ENCODE results near the gene ARRDC1.
"Not testable (repeated sequence)": the region's sequence is repeated elsewhere in the genome, so short reads cannot be mapped to it uniquely, and the experiment has no call there.

ARRDC1 gene, protein sequence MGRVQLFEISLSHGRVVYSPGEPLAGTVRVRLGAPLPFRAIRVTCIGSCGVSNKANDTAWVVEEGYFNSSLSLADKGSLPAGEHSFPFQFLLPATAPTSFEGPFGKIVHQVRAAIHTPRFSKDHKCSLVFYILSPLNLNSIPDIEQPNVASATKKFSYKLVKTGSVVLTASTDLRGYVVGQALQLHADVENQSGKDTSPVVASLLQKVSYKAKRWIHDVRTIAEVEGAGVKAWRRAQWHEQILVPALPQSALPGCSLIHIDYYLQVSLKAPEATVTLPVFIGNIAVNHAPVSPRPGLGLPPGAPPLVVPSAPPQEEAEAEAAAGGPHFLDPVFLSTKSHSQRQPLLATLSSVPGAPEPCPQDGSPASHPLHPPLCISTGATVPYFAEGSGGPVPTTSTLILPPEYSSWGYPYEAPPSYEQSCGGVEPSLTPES

DNA sequence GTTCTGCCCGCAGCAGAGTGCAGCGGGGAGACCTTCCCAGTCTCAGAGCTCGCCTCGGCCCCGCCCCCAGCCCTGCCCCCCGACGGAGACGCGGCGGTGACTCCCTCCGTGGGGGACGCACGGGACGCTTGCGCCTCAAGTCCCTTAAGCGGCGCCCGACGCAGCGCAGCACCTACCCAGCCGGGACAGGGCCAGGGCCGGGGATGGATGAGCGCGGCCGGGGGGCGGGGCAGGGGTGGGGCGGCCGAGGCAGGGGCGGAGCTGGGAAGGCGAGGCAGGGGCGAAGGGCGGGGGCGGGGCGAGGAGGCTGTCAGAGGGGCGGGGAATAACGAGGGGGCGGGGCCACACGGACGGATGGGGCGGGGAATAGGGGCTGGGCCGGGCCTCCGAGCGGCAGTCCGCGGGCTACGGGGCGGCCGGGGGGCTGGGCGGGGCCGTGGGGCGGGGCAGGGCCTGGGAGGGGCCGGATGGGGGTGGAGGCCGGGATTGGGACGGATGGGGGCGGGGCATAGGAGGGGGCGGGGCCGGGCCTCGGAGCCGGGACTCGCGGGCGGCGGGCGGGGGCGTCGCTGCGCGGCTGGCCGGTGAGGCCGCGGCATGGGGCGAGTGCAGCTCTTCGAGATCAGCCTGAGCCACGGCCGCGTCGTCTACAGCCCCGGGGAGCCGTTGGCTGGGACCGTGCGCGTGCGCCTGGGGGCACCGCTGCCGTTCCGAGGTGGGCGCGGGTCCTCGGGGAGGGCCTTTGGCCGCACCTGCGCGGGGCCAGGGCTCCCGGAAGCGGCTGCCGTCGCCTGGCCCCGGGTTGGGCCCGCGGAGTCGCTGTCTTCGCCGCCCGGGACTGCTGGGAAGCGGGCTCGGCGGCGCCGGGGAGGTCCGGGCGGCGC lies at the start of gene ARRDC1:
Gene ARRDC1 (plus strand): TSS at position 566 of the 884 bp plus-strand sequence. CDS start 32 bp downstream, at position 598.
- peak; percentile 95 for DNase-seq

DNA sequence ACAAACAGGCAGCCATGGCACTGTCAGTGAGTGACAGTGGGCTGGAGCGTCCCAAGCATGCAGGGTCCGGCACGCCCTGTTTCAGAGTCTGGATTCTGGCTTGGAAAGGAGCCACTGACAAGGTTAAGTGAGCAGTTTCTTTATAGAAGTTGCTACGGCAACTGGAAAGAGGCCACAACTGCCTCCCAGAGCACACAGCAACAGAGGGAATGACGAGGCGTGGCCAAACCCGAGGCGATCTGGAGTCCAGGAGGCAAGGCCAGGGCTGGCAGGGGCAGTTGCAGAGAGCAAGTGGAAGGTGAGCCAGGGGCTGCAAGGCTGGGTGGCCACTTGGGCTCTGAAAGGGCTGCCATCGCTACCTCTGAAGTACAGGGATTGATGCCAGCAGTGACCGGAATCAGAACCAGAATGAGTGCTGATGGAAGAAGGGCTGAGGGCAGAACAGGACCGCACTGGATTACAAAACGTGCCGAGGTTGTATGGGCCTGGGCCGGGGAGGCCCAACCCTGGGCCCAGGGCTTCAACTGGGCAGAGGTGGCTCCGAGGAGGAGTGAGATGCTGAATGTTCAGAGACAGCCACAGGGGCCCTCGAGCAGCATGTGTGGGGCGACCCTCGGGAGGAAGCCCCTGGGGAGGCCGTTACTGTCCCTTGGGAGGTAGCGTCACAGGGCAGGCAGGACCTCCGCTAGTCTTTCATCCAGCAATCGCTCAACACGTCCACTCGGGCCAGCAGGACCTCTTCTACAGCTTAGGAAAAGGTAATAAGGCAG lies 49.2 kb upstream of the ARRDC1 start:
- no peak for DNase-seq

DNA sequence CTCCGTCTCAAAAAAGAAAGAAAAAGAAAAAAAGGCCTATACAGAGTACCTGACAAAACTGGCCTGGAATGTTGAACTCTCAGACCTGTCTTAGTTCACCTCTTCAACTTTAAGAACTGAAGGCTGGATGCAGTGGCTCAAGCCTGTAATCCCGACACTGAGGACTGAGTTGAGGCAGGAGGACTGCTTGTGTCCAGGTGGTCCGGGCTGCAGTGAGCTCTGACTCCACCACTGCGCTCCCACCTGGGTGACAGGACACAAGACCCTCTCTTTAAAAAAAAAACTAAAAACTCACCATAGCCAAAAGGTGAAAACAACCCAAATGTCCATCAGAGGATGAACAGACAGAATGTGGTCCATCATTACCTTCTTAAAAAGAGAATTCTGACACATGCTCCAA lies 47.4 kb upstream of the ARRDC1 start:
- no peak for DNase-seq

DNA sequence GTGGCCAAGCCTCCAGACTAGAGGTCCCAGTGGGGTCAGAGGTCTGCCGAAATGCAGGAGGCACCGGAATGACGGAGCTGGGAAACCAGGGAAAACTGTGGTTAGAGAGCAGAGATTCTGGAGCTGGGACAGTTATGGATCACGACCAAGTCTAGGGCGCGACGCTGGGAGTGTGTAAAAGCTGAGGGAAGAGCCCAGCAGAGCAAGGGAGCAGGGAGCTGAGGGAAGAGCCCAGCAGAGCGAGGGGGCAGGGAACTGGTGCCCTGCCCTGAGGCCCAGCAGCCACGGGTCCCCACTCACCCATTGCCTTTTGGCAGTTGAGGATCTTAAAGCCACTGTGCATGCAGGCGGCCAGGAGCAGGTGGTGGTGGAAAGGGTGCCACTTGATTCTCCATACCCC lies 41.4 kb upstream of the ARRDC1 start:
- no peak for DNase-seq

DNA sequence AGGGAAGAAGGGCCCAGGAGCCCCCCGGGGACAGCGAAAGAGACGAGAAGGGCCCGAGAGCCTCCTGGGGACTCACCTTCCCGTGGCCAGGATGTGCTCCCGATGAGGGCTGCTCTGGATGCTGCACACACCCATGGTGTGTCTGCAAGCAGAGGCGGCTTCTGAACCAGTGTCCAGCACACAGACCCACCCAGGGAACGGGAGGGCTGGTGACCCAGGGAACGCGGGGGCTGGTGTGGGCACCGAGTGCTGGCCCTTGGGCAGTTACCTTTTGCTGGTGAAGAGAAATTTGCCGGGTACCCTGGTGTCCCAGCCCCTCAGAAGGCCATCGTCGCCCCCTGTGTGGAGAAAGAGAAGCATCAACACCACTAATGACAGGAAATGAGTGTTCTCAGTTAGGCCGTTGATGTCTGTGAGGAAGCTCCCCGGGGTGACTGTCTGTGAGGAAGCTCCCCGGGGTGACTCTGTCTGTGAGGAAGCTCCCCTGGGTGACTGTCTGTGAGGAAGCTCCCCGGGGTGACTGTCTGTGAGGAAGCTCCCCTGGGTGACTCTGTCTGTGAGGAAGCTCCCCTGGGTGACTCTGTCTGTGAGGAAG lies 40.6 kb upstream of the ARRDC1 start:
- DNase-seq, result no peak

GRCh38 chr9:137568445-137568844 lies 37.0 kb upstream of the ARRDC1 start:
- not testable (repeated sequence) for DNase-seq

DNA sequence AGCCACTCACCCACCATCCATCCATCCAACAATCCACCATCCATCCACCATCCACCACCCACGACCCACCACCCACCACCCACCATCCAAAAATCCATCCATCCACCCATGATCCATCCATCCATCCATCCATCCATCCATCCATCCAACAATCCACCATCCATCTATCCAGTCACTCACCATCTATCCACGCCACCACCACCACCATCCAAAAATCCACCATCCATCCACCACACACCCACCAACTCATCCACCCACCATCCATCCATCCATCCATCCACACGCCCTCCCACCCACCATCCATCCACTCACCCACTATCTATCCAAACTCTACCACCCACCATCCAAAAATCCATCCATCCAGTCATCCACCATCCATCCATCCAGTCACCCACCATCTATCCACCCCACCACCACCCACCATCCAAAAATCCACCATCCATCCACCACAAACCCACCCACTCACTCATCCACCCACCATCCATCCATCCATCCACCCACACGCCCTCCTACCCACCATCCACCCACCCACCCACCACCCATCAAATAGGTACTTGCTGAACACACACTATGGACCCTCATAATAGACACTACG lies 35.8 kb upstream of the ARRDC1 start:
- no peak for DNase-seq

GRCh38 chr9:137570566-137570965 lies 34.9 kb upstream of the ARRDC1 start:
- DNase-seq, result no peak

- no peak for DNase-seq
Observed at GRCh38 chr9:137574192-137574591, 31.3 kb upstream of the ARRDC1 start.

DNA sequence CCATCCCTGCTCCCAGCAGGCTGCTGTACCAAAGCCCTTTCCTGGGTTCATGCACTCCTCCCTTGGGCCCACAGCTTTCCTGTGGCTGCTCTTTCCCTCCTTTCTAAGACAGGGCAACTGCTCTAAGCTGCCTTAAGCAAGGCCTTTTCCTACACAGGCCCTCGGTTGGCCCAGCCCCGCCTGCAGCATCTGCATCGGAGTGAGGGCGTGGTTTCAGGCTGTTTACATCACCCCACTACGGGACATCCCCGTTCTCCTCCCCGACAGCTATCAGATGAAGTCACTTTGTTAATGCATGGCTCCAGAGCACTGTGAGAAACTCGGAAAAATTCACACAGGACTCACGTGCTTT lies 30.1 kb upstream of the ARRDC1 start:
- no peak for DNase-seq

GRCh38 chr9:137575716-137576411 lies 29.6 kb upstream of the ARRDC1 start:
- no peak for DNase-seq

- DNase-seq, result peak; percentile 97
Observed at GRCh38 chr9:137578518-137579258, 26.8 kb upstream of the ARRDC1 start, which contains the start of gene DPH7. TSS of gene DPH7 (minus strand) at chr9:137578925. CDS start at chr9:137578777, 148 bp downstream.

DNA sequence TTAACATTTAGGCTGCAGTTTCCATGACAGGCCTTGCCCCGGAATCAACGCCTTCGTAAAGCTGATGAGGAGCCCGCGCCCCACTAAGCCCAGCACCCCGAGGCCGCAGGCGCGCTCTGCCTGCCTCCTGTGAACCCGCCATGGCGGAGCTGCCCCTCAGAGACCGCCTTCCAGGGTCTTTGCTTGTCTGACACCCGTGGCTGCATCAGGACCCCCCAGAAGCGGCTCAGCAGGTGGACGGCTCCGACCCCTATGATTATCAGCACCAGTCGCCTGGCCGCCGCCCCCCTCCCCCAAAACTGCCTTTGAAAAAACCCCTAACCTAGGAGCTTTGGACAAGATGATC lies 26.3 kb upstream of the ARRDC1 start:
- no peak for DNase-seq

DNA sequence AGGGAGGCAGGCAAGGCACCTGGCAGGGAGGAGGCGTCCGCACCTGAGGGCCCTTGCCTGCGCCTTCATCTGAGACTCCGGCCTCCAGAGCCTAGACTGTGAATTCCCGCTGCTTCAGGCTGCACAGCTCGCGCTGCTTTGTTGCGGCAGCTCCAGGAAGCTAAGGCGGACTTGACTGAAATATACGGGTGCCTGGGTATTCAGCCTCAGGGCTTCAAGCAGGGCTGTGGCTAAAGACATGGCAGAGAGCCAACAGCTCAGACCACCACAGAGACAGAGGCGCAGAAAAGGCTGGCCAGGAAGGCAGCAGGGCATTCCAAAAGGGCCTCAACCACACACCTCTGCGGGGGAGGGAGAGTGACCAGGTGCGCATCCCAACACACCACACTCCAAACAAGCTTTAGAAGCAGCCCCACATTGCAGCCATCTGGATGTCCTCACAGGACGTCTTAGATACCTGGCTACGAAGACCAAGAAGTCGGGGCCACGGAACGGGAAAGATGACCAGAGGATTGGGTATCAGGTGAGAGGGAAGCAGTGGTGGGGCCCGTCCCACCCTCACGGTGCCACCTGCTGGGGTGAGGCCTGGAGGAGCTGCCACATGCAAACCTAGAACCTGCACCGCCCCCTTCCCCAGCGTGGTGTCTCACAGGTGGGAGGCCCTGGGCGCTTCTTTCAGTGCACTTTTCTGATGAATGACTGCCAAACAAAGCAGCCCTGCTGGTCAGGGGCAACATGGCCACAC lies 25.1 kb upstream of the ARRDC1 start:
- DNase-seq, result no peak

DNA sequence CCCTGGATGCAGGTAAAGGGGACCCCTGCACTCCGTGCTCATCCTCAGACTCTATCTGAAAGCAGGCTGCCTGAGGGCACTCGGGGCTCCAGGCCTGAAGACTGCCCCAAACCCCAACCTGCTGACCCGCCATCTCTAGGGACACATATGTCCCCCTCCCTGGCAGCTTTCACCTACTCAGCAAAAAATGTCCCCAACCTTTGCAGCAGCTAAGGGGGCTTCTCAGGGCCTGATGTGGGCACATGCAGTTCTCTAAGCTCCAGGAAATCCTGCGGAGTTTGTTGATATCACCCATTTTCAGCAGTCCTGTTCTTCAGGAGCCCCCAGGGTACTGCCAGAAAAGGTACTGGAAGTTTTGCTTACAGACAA lies 24.5 kb upstream of the ARRDC1 start:
- DNase-seq, result no peak

GRCh38 chr9:137581361-137582285 lies 23.9 kb upstream of the ARRDC1 start:
- DNase-seq, result no peak

GRCh38 chr9:137582286-137582860 lies 23.1 kb upstream of the ARRDC1 start:
- DNase-seq, result no peak

DNA sequence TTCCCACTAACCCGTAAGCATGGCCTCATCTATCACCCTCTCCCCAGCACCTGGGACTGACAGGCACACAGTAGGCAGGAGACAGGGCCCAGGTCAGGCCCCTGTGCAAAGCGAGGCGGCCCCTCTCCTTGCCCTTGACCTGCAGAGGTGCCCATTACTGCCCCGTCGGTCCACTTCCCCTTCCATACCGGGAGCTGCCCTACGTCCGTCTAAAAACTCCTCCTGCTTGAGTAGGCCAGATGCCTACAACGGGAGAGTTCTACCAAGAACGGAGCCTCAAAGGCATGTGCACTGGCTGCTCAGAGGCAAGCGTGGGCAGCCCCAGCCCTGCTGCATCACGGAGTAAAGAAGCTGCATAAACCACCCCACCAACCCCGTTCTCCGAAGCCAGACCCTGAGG lies 22.1 kb upstream of the ARRDC1 start:
- DNase-seq, result no peak

DNA sequence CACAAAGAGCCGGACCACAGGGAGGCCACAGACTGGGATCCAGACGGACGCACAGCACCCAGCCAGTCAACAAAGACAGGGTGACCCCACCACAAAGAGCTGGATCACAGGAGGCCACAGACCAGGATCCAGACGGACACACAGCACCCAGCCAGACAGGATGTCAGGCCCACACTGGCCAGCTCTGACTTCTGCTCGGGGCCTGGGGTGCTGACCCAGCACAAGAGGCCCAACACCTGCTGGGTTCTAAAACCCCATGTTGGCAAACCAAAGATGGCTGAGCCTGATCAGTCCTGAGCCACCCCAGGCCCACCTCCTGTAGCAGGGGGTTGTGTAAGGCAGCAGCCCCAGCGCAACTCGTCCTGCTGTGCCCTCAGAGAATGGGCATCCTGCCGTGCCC lies 21.5 kb upstream of the ARRDC1 start:
- no peak for DNase-seq

Data from eye (tissue), 1 donor.